GM18858 (cell line): ENCODE data around the gene PDE3B.
"Not testable (repeated sequence)": the region's sequence is repeated elsewhere in the genome, so short reads cannot be mapped to it uniquely, and the experiment has no call there.

Experiments used
- ATAC-seq: cut with Tn5 transposase; IDR thresholded peaks from one replicate; pipeline ENCODE4 v1.9.1; 2021; ENCODE audit not compliant: unreplicated experiment

PDE3B gene

GRCh38 chr11:14673824-14674405 is 30.3 kb downstream of the PDE3B start:
- ATAC-seq = no peak

DNA sequence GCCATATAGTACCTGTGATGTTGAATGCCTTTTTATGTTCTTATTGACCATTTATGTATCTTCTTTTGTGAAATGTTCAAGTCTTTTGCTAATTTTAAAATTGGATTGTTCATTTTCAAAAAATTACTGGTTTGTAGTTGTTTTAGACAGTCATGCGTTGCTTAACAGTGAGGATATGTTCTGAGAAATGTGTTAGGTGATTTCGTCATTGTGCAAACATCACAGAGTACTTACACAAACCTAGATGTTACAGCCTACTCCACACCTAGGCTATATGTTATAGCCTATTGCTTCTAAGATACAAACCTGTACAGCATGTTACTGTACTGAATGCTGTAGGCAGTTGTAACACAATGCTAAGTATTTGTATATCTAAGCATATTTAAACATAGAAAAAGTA is 32.5 kb downstream of the PDE3B start:
- no peak for ATAC-seq

- no peak for ATAC-seq
Observed at GRCh38 chr11:14677146-14677545, 33.5 kb downstream of the PDE3B start.

GRCh38 chr11:14678350-14678749 is 34.7 kb downstream of the PDE3B start:
- ATAC-seq = no peak

GRCh38 chr11:14679662-14680061 is 36.1 kb downstream of the PDE3B start:
- no peak for ATAC-seq

DNA sequence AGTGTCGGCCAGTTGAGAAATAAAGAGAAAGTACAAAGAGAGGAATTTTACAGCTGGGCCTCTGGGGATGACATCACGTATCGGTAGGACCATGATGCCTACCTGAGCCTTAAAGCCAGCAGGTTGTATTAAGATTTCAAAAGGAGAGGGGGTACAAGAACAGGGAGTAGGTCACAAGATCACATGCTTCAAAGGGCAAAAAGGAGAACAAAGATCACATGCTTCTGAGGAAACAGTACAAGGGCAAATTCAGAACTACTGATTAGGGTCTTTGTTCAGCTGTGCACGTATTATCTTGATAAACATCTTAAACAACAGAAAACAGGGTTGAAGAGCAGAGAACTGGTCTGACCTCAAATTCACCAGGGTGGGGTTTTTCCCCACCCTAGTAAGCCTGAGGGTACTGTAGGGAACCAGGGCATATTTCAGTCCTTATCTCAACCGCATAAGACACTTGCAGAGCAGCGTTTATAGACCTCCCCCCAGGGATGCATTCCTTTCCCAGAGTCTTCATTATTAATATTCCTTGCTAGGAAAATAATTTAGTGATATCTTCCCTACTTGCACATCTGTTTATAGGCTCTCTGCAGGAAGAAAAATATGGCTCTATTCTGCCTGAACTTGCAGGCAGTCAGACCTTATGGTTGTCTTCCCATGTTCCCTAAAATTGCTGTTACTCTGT is 40.8 kb downstream of the PDE3B start:
- not testable (repeated sequence) for ATAC-seq

DNA sequence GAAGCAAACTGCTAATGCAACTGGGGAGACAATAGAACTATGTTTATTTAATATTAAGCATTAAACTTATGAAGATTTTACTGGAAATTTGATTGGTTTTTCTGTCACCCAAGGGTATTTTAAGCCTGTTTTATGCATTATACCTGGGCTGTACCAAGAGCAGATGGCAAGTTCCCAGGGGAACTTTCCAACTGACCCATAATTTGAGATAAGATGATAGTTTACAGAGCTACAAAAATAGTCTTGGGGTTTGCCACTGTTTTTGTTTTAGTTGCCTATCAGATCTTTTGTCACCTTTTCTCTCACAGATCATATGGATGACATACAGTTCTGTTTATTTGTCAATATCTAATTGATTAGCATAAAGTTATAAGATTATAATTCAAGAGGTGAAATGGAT is 43.9 kb downstream of the PDE3B start:
- no peak for ATAC-seq

- no peak for ATAC-seq
Observed at GRCh38 chr11:14687943-14688627, 44.5 kb downstream of the PDE3B start.

- not testable (repeated sequence) for ATAC-seq
Observed at GRCh38 chr11:14695656-14696055, 52.1 kb downstream of the PDE3B start.

- ATAC-seq = no peak
Observed at GRCh38 chr11:14698771-14699170, 55.2 kb downstream of the PDE3B start.

- ATAC-seq = no peak
Observed at GRCh38 chr11:14700593-14700992, 57.0 kb downstream of the PDE3B start.

GRCh38 chr11:14702760-14703159 is 59.2 kb downstream of the PDE3B start:
- ATAC-seq = no peak

GRCh38 chr11:14703731-14704130 is 60.1 kb downstream of the PDE3B start:
- no peak for ATAC-seq

- no peak for ATAC-seq
Observed at GRCh38 chr11:14705067-14705466, 61.5 kb downstream of the PDE3B start.

DNA sequence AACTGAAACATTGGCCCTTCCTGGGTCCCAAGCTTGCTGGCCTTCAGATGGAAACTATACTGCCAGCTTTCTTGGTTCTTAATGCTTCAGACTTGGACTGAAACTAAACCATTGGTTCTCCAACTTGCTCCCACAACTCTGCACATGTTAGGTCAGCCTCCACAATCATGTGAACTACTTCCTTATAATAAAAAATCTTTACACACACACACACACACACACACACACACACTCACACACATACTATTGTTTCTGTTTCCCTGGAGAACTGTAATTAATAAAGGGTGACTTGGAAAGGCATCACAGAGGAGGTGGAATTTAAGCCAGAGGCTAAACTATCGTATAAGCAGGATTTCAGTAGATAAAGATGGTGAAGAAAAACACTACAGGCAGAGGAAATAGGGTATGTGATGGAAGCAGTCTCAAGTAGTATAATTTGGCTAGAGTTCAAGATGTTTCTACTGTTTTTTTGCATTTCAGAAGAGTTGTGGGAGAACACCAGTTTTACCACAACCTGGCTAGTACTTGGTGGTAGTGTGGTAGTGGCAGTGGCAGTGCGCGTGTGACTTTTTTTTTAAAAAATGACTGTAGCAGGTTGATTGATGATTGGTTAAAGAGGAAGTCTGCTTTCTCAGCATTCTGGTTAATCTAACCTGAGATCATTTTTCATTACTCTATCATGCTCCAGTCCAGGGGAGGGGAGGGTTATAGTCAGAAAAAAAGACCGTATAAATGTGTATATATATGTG is 70.1 kb downstream of the PDE3B start:
- no peak for ATAC-seq

- ATAC-seq = not testable (repeated sequence)
Observed at GRCh38 chr11:14715669-14716068, 72.1 kb downstream of the PDE3B start.

GRCh38 chr11:14722496-14722895 is 78.9 kb downstream of the PDE3B start:
- ATAC-seq = no peak

GRCh38 chr11:14725150-14725549 is 81.5 kb downstream of the PDE3B start:
- ATAC-seq = no peak

DNA sequence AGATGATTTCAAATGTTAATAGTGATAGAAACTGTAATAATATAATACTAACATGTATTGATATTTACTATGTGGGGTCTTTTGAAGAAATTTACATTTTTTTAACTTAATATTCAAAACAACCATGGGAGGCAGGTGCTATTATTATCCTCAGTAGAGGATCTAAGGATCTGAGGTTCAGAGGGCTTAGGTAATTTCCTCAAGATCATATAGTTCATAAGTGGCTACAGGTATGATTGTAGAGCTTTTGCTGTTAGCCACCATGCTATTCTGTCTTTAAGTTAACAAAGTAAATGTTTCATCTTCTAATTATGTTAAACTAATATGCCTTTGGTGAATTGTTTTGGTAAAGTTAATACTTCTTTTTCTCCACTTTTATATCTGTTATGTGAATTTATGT is 83.6 kb downstream of the PDE3B start:
- no peak for ATAC-seq

DNA sequence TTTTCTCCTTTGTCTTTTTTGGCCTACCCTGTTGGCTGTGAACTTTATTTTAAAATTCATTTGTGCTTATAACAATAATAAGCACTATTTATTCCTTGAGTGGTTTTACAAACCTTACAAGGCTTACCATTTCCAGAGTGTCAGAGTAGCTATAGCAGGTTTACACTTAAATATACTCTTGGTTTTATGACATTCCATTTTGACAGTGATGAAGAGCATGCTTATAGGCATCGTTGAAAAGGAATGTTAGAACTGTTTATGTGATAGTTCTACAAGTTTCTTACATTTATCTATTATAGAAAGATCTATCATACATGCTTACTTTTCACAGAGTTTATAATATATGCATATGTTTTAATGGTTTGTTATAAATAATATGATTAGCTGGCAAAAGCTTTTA is 84.1 kb downstream of the PDE3B start:
- ATAC-seq = no peak

DNA sequence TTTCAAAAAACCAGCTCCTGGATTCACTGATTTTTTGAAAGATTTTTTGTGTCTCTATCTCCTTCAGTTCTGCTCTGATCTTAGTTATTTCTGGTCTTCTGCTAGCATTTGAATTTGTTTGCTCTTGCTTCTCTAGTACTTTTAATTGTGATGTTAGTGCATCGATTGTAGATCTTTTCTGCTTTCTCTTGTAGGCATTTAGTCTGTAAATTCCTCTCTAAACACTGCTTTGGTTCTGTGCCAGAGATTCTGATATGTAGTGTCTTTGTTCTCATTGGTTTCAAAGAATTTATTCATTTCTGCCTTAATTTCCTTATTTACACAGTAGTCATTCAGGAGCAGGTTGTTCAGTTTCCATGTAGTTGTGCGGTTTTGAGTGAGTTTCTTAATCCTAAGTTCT is 96.9 kb downstream of the PDE3B start:
- ATAC-seq = not testable (repeated sequence)

GRCh38 chr11:14741195-14741594 is 97.6 kb downstream of the PDE3B start:
- ATAC-seq = no peak
